ENCODE results near the gene ARPC2. TPM values are rescaled to one million over a fixed set of nuclear protein-coding genes. Genes with fewer than 3 reads are reported as not detected.
"Not testable (repeated sequence)": the region's sequence is repeated elsewhere in the genome, so short reads cannot be mapped to it uniquely, and the experiment has no call there.

ARPC2 gene
- polyA plus RNA-seq (2013, experiment 1 of 4): 195 TPM
- polyA plus RNA-seq (2013, experiment 2 of 4): 199 TPM
- polyA plus RNA-seq (2013, experiment 3 of 4): 155 TPM
- 166 TPM for polyA plus RNA-seq (2013, experiment 4 of 4)

DNA sequence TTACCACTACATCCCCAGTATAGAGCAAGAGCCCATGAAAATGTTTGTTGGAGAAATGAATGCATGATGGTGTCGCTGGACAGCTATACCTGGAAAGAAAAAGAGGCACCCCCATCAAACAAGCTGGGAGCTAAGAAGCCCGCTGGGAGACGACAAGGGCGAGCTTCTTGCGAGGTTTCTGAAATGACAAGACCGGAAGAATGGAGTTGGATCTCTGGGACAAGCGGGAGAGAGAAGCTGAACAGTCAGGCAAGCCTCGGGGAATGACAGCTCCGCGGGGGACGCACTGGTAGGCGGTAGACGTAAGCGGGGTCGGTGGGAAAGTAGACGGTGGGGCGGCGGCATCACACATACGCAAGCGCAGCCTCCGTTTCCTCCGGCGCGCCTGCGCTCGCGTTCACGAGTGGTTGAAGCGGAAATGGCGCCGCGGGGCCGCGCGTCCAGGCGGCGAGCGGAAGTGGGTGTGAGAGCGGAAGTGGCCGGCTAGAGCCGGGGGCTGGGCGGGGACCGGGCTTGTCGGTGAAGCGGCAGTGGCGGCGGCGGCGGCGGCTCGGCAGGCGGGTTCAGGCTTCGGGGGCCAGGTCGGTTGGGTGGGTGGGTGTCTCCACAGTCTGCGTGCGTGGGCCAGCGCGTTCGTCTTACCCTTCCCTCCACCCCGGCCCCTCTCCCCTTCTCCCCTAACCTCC, at the start of gene ARPC2:
Gene ARPC2, plus strand, starts transcription at position 516 of the 686 bp plus-strand sequence. CDS start 282 bp downstream, outside the sequence.
- no peaks in the 10 kb centered on the region for H3K27me3 ChIP-seq (ENCODE audit: control insufficient read depth, insufficient read depth, low read length, poor library complexity, severe bottlenecking)
- 1% methylated on average over 55 to 60 of the region's 60 CpGs for WGBS, 2 experiments
- no peaks in the 10 kb centered on the region for H3K9me3 ChIP-seq (ENCODE audit: control insufficient read depth, low read length)
- H3K4me3 ChIP-seq (ENCODE audit: insufficient read depth, low read depth, low read length): peak within 1 kb of the TSS; percentile 89
- H3K4me1 ChIP-seq (ENCODE audit: control insufficient read depth, insufficient read depth, low read length): peaks cover 9% of the 10 kb centered on the region
- peak within 1 kb of the TSS; percentile 52 for H3K27ac ChIP-seq (ENCODE audit: insufficient read depth, low read depth, low read length, poor library complexity, severe bottlenecking)
- no peaks in the 10 kb centered on the region for H3K36me3 ChIP-seq (ENCODE audit: control insufficient read depth, insufficient read depth, low read length)

DNA sequence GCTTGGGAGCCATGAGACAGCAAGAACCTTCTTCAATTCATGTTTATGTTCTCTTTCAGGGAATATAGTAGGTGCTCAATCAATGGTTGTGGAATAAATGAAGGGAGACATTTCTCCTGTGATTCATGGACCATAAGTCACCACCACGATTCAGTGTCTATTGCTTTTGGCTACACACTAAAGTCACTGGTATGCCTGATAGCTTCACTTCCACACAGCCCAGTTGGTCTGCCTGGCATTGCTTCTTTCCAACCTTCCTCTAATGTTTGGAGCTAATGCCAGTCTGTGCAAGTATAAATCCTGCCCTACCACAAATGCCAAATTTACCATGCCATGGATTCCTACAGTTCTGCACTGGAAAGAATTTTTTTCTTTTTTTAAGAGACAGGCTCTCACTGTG, 49.0 kb upstream of the ARPC2 start:
- H3K27ac ChIP-seq (ENCODE audit: insufficient read depth, low read depth, low read length, poor library complexity, severe bottlenecking): no peak overlapping the region
- no peaks in the 10 kb centered on the region for H3K36me3 ChIP-seq (ENCODE audit: control insufficient read depth, insufficient read depth, low read length)
- H3K9me3 ChIP-seq (ENCODE audit: control insufficient read depth, low read length): no peaks in the 10 kb centered on the region
- no peaks in the 10 kb centered on the region for H3K27me3 ChIP-seq (ENCODE audit: control insufficient read depth, insufficient read depth, low read length, poor library complexity, severe bottlenecking)
- no peaks in the 10 kb centered on the region for H3K4me1 ChIP-seq (ENCODE audit: control insufficient read depth, insufficient read depth, low read length)
- WGBS, 2 experiments: 89 to 97% methylated on average over 1 of the region's 1 CpG
- H3K4me3 ChIP-seq (ENCODE audit: insufficient read depth, low read depth, low read length): no peak overlapping the region

DNA sequence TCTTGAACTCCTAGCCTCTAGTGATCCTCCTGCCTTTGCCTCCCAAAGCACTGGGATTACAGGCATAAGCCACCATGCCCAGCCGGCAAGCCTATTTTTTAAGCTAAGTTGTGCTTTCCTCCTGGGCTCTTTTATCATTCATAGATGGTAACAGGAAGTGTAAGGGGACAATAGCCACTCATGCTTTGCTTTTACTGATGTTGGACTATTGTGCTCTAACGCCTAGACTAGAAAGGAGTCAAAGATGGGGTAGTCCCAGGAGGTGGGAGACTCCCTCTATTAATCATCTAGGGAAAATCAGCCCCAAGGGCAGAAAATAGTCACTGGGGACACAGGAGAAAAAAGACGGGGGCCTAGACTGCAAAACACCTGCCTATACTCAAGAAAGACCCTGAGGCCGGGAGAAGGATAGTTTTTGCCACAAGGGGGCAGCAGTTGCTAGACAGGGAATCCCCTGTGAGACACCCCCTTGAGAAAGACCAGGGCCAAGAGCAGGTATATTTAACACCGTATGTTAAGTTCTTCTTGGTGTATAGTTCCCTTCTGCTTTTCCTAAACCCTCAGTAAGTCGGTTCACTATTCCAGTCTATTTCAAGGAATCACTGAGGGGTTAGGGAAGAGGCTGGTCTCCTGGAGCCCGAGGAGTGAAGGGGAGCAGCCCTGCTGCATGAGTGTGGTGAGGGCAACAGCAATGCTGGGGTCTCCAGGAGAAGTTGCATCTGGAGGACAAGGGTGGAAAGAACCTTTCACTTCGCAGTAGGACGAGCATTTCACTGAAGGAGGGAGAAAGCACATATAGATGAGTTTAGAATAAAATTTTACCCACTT, 48.1 kb upstream of the ARPC2 start:
- Histone ChIP-seq H3K27ac (ENCODE audit: insufficient read depth, low read depth, low read length, poor library complexity, severe bottlenecking) (no peak overlapping the region), H3K4me3 (ENCODE audit: insufficient read depth, low read depth, low read length) (no peak overlapping the region), H3K9me3 (ENCODE audit: control insufficient read depth, low read length) (no peaks in the 10 kb centered on the region), H3K4me1 (ENCODE audit: control insufficient read depth, insufficient read depth, low read length) (no peaks in the 10 kb centered on the region), H3K27me3 (ENCODE audit: control insufficient read depth, insufficient read depth, low read length, poor library complexity, severe bottlenecking) (no peaks in the 10 kb centered on the region), H3K36me3 (ENCODE audit: control insufficient read depth, insufficient read depth, low read length) (no peaks in the 10 kb centered on the region)
- WGBS, 2 experiments: 53 to 55% methylated on average over 9 of the region's 9 CpGs

DNA sequence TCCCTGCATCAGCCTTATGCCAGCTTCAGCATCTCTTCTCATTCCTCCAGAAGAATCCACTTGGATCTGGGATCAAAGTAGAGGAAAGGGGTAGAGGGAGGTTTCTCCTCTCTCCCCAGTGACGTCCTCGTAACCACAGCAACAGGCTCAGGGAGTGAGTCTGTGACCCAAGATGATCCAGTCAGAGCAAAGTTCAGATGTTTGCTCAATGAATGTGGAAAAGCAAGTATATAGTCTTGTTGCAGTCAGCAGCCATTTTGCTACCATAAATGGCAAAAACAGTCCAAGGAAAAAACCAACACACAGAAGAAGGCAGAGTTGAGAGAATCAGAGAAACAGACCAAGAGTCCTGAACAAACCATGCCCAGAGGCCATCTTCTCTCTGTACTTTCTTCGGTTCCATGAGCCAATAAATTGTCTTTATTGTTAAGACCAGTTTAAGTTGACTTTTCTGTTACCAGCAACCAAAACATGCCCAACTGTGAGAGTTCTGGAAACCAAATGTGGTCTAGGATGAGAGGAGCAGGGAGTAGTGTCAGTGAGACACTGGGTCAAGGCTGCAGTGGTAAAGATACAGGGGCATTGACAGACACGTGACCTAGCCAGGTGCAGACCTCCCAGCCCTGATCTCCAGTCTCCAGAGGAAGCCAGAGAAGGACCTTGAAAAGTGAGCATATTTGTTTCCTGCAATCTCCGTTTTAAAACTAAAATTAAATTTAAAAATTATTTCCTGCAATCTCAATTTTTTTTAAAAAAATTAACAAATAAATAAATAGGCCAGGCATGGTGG, 47.0 kb upstream of the ARPC2 start:
- H3K36me3 ChIP-seq (ENCODE audit: control insufficient read depth, insufficient read depth, low read length): no peaks in the 10 kb centered on the region
- H3K4me1 ChIP-seq (ENCODE audit: control insufficient read depth, insufficient read depth, low read length): no peaks in the 10 kb centered on the region
- WGBS, 2 experiments: 88 to 94% methylated on average over 4 to 5 of the region's 5 CpGs
- H3K4me3 ChIP-seq (ENCODE audit: insufficient read depth, low read depth, low read length): no peak overlapping the region
- no peaks in the 10 kb centered on the region for H3K9me3 ChIP-seq (ENCODE audit: control insufficient read depth, low read length)
- H3K27me3 ChIP-seq (ENCODE audit: control insufficient read depth, insufficient read depth, low read length, poor library complexity, severe bottlenecking): no peaks in the 10 kb centered on the region
- no peak overlapping the region for H3K27ac ChIP-seq (ENCODE audit: insufficient read depth, low read depth, low read length, poor library complexity, severe bottlenecking)

DNA sequence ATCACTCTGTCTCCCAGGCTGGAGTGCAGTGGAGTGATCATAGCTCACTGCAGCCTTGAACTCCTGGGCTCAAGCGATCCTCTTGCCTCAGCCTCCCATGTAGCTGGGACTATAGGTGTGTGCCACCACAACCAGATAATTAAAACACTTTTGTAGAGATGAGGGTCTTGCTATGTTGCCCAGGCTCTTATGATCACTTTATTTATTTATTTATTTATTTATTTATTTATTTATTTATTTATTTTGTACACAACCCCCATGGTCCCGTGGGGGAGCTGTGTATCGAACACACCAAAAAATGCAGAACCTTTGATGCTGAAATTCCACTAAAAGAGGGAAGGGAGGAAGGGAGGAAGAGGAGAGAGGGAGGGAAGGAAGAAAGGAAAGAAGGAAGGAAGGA, 45.2 kb upstream of the ARPC2 start:
- not testable (repeated sequence) for H3K9me3 ChIP-seq (ENCODE audit: control insufficient read depth, low read length); H3K27ac ChIP-seq (ENCODE audit: insufficient read depth, low read depth, low read length, poor library complexity, severe bottlenecking); H3K4me3 ChIP-seq (ENCODE audit: insufficient read depth, low read depth, low read length); H3K27me3 ChIP-seq (ENCODE audit: control insufficient read depth, insufficient read depth, low read length, poor library complexity, severe bottlenecking); H3K36me3 ChIP-seq (ENCODE audit: control insufficient read depth, insufficient read depth, low read length); H3K4me1 ChIP-seq (ENCODE audit: control insufficient read depth, insufficient read depth, low read length)
- 92 to 95% methylated on average over 3 of the region's 3 CpGs for WGBS, 2 experiments

DNA sequence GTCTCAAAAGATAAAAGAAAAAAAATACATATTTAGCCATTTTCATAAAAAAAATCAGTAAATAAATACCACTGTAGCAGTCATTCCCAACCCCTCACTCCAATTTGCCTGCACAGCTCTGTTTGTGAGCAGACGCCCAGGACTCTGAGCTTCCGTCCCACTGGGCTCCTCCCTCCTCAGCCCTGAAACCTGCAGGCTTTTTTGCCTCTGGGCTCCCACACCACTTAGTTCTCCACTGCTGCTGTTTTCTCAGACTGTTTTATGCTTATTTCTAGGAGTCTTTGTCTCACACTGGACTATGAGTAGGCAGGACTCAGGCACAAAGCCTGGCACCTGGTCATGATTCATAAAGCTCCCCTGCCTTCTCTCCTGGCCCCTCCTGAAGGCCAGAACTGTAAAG, 44.1 kb upstream of the ARPC2 start:
- H3K27ac ChIP-seq (ENCODE audit: insufficient read depth, low read depth, low read length, poor library complexity, severe bottlenecking): no peak overlapping the region
- no peak overlapping the region for H3K4me3 ChIP-seq (ENCODE audit: insufficient read depth, low read depth, low read length)
- H3K27me3 ChIP-seq (ENCODE audit: control insufficient read depth, insufficient read depth, low read length, poor library complexity, severe bottlenecking): no peaks in the 10 kb centered on the region
- H3K36me3 ChIP-seq (ENCODE audit: control insufficient read depth, insufficient read depth, low read length): no peaks in the 10 kb centered on the region
- no peaks in the 10 kb centered on the region for H3K9me3 ChIP-seq (ENCODE audit: control insufficient read depth, low read length)
- no peaks in the 10 kb centered on the region for H3K4me1 ChIP-seq (ENCODE audit: control insufficient read depth, insufficient read depth, low read length)
- 80 to 83% methylated on average over 2 of the region's 2 CpGs for WGBS, 2 experiments

DNA sequence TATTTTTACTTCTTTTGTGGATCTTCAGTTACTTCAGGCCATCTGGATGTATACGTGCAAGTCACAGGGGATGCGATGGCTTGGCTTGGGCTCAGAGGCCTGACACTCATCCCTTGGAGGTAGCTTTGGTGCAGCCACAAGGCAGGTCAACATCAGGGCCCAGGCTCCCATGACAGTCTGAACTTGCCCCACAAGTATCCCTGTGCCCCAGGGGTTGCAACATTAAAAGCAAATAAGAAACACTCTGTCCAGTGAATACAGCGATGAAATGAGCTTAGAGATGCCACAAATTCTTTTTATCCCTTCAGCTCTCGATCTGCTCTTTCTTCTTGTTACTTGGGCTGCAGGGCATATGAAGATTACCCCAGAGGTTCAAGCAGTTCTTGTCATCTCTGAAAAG, 37.2 kb upstream of the ARPC2 start:
- Histone ChIP-seq H3K4me1 (ENCODE audit: control insufficient read depth, insufficient read depth, low read length) (no peaks in the 10 kb centered on the region), H3K27ac (ENCODE audit: insufficient read depth, low read depth, low read length, poor library complexity, severe bottlenecking) (no peak overlapping the region), H3K27me3 (ENCODE audit: control insufficient read depth, insufficient read depth, low read length, poor library complexity, severe bottlenecking) (no peaks in the 10 kb centered on the region), H3K36me3 (ENCODE audit: control insufficient read depth, insufficient read depth, low read length) (no peaks in the 10 kb centered on the region), H3K4me3 (ENCODE audit: insufficient read depth, low read depth, low read length) (no peak overlapping the region), H3K9me3 (ENCODE audit: control insufficient read depth, low read length) (no peaks in the 10 kb centered on the region)
- WGBS, 2 experiments: 95 to 98% methylated on average over 4 of the region's 4 CpGs

DNA sequence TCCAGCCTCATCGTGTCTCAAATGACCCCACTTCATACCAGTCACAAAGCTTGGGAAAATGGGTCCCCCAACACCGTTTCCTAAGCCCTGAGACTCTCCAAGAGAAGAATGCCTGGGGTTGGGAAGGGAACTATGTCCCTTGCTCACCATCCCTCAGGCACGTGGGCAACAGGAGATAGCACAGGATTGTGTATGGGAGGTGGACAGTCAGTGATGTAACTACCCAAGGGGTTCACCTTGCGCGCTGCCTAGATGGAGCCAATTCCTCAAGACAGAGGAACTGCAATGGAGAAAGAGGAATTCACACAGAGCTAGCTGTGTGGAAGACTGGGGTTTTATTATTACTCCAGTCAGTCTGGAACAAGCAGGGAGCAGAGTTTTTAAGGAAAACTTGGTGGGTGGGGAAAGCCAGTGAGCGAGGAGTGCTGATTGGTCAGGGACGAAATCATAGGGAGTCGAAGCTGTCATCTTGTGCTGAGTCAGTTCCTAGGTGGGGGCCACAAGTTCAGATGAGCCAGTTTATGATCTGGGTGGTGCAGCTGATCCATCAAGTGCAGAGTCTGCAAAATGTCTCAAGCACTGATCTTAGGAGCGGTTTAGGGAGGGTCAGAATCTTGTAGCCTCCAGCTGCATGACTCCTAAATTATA, 36.4 kb upstream of the ARPC2 start:
- Histone ChIP-seq H3K9me3 (ENCODE audit: control insufficient read depth, low read length) (no peaks in the 10 kb centered on the region), H3K27ac (ENCODE audit: insufficient read depth, low read depth, low read length, poor library complexity, severe bottlenecking) (no peak overlapping the region), H3K4me3 (ENCODE audit: insufficient read depth, low read depth, low read length) (no peak overlapping the region), H3K4me1 (ENCODE audit: control insufficient read depth, insufficient read depth, low read length) (no peaks in the 10 kb centered on the region), H3K27me3 (ENCODE audit: control insufficient read depth, insufficient read depth, low read length, poor library complexity, severe bottlenecking) (no peaks in the 10 kb centered on the region), H3K36me3 (ENCODE audit: control insufficient read depth, insufficient read depth, low read length) (no peaks in the 10 kb centered on the region)
- WGBS, 2 experiments: 78 to 80% methylated on average over 9 of the region's 9 CpGs

DNA sequence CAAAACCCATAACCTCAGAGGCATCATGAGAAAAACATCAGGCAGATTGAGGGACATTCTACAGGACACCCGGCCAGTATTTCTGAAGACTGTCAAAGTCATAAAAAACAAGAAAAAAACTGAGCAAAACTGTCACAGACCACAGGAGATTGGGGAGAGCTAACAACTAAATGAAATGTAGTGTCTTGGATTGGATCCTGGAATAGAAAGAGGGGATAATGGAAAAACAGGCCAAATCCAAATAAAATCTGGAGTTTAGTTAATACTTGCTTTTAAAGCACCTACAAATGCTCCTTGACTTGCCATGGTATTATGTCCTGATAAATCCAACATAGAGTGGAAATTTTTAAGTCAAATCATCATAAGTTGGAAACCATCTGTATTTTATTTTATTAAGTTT, 32.7 kb upstream of the ARPC2 start:
- WGBS, 2 experiments: 97 to 100% methylated on average over 1 of the region's 1 CpG
- no peaks in the 10 kb centered on the region for H3K36me3 ChIP-seq (ENCODE audit: control insufficient read depth, insufficient read depth, low read length)
- no peak overlapping the region for H3K27ac ChIP-seq (ENCODE audit: insufficient read depth, low read depth, low read length, poor library complexity, severe bottlenecking)
- H3K4me3 ChIP-seq (ENCODE audit: insufficient read depth, low read depth, low read length): no peak overlapping the region
- H3K9me3 ChIP-seq (ENCODE audit: control insufficient read depth, low read length): no peaks in the 10 kb centered on the region
- H3K4me1 ChIP-seq (ENCODE audit: control insufficient read depth, insufficient read depth, low read length): no peaks in the 10 kb centered on the region
- no peaks in the 10 kb centered on the region for H3K27me3 ChIP-seq (ENCODE audit: control insufficient read depth, insufficient read depth, low read length, poor library complexity, severe bottlenecking)
